GM06990 (cell line): Measurements from ENCODE around the gene KCNK5.

ENCODE experiments used
- DNase-seq: peaks from one replicate; pipeline ENCODE4 v3.0.0-alpha.2; 2011; ENCODE audit not compliant: insufficient read length; ENCODE audit errors: extremely low read depth
- H3K27me3 ChIP-seq: replicated peaks from 2 replicates; pipeline ENCODE4 v1.6.0; 2011; ENCODE audit warnings: low read length; ENCODE audit not compliant: control insufficient read depth, insufficient read depth
- H3K36me3 ChIP-seq: 2 replicates; pipeline ENCODE4 v1.5.1; 2011; ENCODE audit warnings: low read length; ENCODE audit not compliant: control insufficient read depth, insufficient read depth
- H3K4me3 ChIP-seq: replicated peaks from 2 replicates; pipeline ENCODE4 v1.5.1; 2011; ENCODE audit warnings: low read depth, mild to moderate bottlenecking, control low read depth, low read length
- CTCF ChIP-seq: IDR thresholded peaks from 2 replicates; pipeline ENCODE4 v1.5.1; 2011; ENCODE audit warnings: low read length, control low read depth, mild to moderate bottlenecking, inconsistent platforms; ENCODE audit not compliant: insufficient read depth, poor library complexity, severe bottlenecking

Gene KCNK5

GRCh38 chr6:39153766-39154397 is 75.4 kb downstream of the KCNK5 start:
- DNase-seq, result no peak

GRCh38 chr6:39152262-39152661 is 77.0 kb downstream of the KCNK5 start:
- H3K36me3 ChIP-seq, result no peaks in the 10 kb centered on the region
- no peak overlapping the region for H3K4me3 ChIP-seq
- no peaks in the 10 kb centered on the region; the same call in 1 of the 2 replicates for H3K27me3 ChIP-seq
- TF ChIP-seq CTCF, result no peak
- no peak for DNase-seq

More at GRCh38 chr6:39153766-39154397, 75.4 kb downstream of the KCNK5 start:
- Histone ChIP-seq H3K36me3 (no peaks in the 10 kb centered on the region), H3K27me3 (no peaks in the 10 kb centered on the region; the same call in 1 of the 2 replicates), H3K4me3 (no peak overlapping the region)
- TF ChIP-seq CTCF, result no peak

GRCh38 chr6:39151211-39151610 is 78.1 kb downstream of the KCNK5 start:
- Histone ChIP-seq H3K27me3 (no peaks in the 10 kb centered on the region), H3K36me3 (no peaks in the 10 kb centered on the region), H3K4me3 (no peak overlapping the region)
- TF ChIP-seq CTCF, result no peak
- no peak for DNase-seq

- Histone ChIP-seq H3K4me3 (no peak overlapping the region), H3K36me3 (no peaks in the 10 kb centered on the region), H3K27me3 (no peaks in the 10 kb centered on the region; the same call in 1 of the 2 replicates)
- TF ChIP-seq CTCF, result no peak
- no peak for DNase-seq
These were observed 84.6 kb downstream of the KCNK5 start for GRCh38 chr6:39144481-39145173.

GRCh38 chr6:39143238-39143930 is 85.9 kb downstream of the KCNK5 start:
- DNase-seq, result no peak
- no peak for TF ChIP-seq CTCF
- Histone ChIP-seq H3K36me3 (no peaks in the 10 kb centered on the region), H3K4me3 (no peak overlapping the region), H3K27me3 (no peaks in the 10 kb centered on the region; the same call in 1 of the 2 replicates)
